Measurements from ENCODE around the gene GPRC5D. TPM values are rescaled to one million over a fixed set of nuclear protein-coding genes. Genes with fewer than 3 reads are reported as not detected.

Gene GPRC5D
- total RNA-seq, 6 donors from 2014 or later, result 0.66 to 2.1 TPM; not detected in 4

GRCh38 chr12:12965836-12966235 lies 13.9 kb upstream of the GPRC5D start:
- DNase-seq, result no peak
- Histone ChIP-seq H3K27me3 (no peaks in the 10 kb centered on the region), H3K4me1 (no peaks in the 10 kb centered on the region), H3K27ac (no peak overlapping the region), H3K4me3 (no peak overlapping the region), H3K36me3 (peaks cover 0 to 22% (median 0%) of the 10 kb centered on the region in 4 donors), H3K9me3 (no peaks in the 10 kb centered on the region)
- no peak for TF ChIP-seq EP300 (IDR thresholded peaks at IDR 0.05)
- TF ChIP-seq CTCF (IDR thresholded peaks at IDR 0.05), result no peak
- no peak for TF ChIP-seq POLR2AphosphoS5 (IDR thresholded peaks at IDR 0.05)
- no peak for TF ChIP-seq POLR2A (IDR thresholded peaks at IDR 0.05)
- no peak for ATAC-seq (ENCODE audit: low FRiP score in 2 of 2)
- 73 to 78% methylated on average over 4 of the region's 4 CpGs for WGBS, 2 donors

- ATAC-seq (ENCODE audit: low FRiP score in 2 of 2) (no peak), DNase-seq (no peak)
- Histone ChIP-seq H3K36me3 (peaks cover 0 to 10% (median 0%) of the 10 kb centered on the region in 4 donors), H3K4me3 (no peak overlapping the region), H3K9me3 (no peaks in the 10 kb centered on the region), H3K27me3 (no peaks in the 10 kb centered on the region), H3K4me1 (no peaks in the 10 kb centered on the region), H3K27ac (no peak overlapping the region)
- 71 to 84% methylated on average over 4 of the region's 4 CpGs for WGBS, 2 donors
- no peak for TF ChIP-seq POLR2AphosphoS5 (IDR thresholded peaks at IDR 0.05)
- no peak for TF ChIP-seq POLR2A (IDR thresholded peaks at IDR 0.05)
- TF ChIP-seq CTCF (IDR thresholded peaks at IDR 0.05), result no peak
- TF ChIP-seq EP300 (IDR thresholded peaks at IDR 0.05), result no peak
Observed at GRCh38 chr12:12964255-12964654, 12.3 kb upstream of the GPRC5D start.

- DNase-seq (no peak), ATAC-seq (ENCODE audit: low FRiP score in 2 of 2) (no peak)
- WGBS, 2 donors, result 81 to 94% methylated on average over 5 of the region's 5 CpGs
- Histone ChIP-seq H3K4me3 (no peak overlapping the region), H3K9me3 (no peaks in the 10 kb centered on the region), H3K27me3 (no peaks in the 10 kb centered on the region), H3K36me3 (no peaks in the 10 kb centered on the region), H3K27ac (no peak overlapping the region), H3K4me1 (no peaks in the 10 kb centered on the region)
- no peak for TF ChIP-seq POLR2A (IDR thresholded peaks at IDR 0.05)
Observed at GRCh38 chr12:12960639-12961209, 8.8 kb upstream of the GPRC5D start.

- DNase-seq (no peak), ATAC-seq (ENCODE audit: low FRiP score in 2 of 2) (no peak)
- H3K27me3 ChIP-seq, result no peaks in the 10 kb centered on the region
- no peak overlapping the region for H3K27ac ChIP-seq
- no peaks in the 10 kb centered on the region for H3K9me3 ChIP-seq
- no peaks in the 10 kb centered on the region for H3K36me3 ChIP-seq
- TF ChIP-seq POLR2A (IDR thresholded peaks at IDR 0.05) (no peak), CTCF (IDR thresholded peaks at IDR 0.05) (no peak), EP300 (IDR thresholded peaks at IDR 0.05) (no peak), POLR2AphosphoS5 (IDR thresholded peaks at IDR 0.05) (no peak)
- H3K4me3 ChIP-seq, result no peak overlapping the region
- H3K4me1 ChIP-seq, result no peaks in the 10 kb centered on the region
- WGBS, 2 donors, result 74% methylated on average over 7 of the region's 7 CpGs
Observed at GRCh38 chr12:12958886-12959285, 6.9 kb upstream of the GPRC5D start.

- H3K9me3 ChIP-seq, result no peaks in the 10 kb centered on the region
- H3K27ac ChIP-seq, result no peak overlapping the region
- H3K36me3 ChIP-seq, result no peaks in the 10 kb centered on the region
- H3K27me3 ChIP-seq, result no peaks in the 10 kb centered on the region
- no peak for TF ChIP-seq EP300 (IDR thresholded peaks at IDR 0.05)
- TF ChIP-seq POLR2A (IDR thresholded peaks at IDR 0.05), result no peak
- no peak for TF ChIP-seq CTCF (IDR thresholded peaks at IDR 0.05)
- no peak for TF ChIP-seq POLR2AphosphoS5 (IDR thresholded peaks at IDR 0.05)
- ATAC-seq (ENCODE audit: low FRiP score in 2 of 2) (peak in 1 of 2 donors; percentile 12), DNase-seq (no peak)
- no peaks in the 10 kb centered on the region for H3K4me1 ChIP-seq
- no peak overlapping the region for H3K4me3 ChIP-seq
- WGBS, 2 donors, result 95 to 96% methylated on average over 6 of the region's 6 CpGs
Observed at GRCh38 chr12:12954878-12955625, 3.1 kb upstream of the GPRC5D start.
